ENCODE data around the gene UCP3.

- TF ChIP-seq, protein P1, sequence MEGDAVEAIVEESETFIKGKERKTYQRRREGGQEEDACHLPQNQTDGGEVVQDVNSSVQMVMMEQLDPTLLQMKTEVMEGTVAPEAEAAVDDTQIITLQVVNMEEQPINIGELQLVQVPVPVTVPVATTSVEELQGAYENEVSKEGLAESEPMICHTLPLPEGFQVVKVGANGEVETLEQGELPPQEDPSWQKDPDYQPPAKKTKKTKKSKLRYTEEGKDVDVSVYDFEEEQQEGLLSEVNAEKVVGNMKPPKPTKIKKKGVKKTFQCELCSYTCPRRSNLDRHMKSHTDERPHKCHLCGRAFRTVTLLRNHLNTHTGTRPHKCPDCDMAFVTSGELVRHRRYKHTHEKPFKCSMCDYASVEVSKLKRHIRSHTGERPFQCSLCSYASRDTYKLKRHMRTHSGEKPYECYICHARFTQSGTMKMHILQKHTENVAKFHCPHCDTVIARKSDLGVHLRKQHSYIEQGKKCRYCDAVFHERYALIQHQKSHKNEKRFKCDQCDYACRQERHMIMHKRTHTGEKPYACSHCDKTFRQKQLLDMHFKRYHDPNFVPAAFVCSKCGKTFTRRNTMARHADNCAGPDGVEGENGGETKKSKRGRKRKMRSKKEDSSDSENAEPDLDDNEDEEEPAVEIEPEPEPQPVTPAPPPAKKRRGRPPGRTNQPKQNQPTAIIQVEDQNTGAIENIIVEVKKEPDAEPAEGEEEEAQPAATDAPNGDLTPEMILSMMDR (IDR thresholded peaks at IDR 0.05), result no peak
- TF ChIP-seq EZH2 (IDR thresholded peaks at IDR 0.05; ENCODE audit: borderline replicate concordance, insufficient read depth, low read depth, low read length, poor library complexity, severe bottlenecking), result no peak
Observed at GRCh38 chr11:74019860-74020259, 11.0 kb upstream of the UCP3 start.

Measured in B cell (primary cell).